ENCODE measurements around the gene EFHD2. TPM values are rescaled to one million over a fixed set of nuclear protein-coding genes. Genes with fewer than 3 reads are reported as not detected.

The EFHD2 gene
- polyA plus RNA-seq, 3 donors = 314 to 329 (median 323) TPM

DNA sequence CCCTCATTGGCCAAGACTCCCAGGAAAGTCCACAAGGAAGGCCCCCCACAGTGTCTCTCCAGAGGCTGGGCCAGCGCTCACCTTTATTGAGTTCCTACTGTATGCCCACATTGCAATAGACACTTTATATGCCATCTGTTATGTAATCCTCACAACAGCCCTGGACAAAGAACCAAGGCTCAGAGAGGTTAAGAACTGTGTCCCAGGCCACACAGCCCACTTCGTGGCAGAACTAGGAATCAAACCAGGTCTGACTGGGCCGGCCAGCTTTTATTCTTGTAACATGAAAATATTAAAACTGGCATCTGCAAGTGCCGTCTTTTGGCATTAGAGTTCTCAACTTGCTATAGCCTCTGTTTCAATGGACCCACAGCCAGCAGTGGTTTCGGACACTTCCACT is 33.1 kb downstream of the EFHD2 start:
- Histone ChIP-seq H3K4me3 (replicated peaks in 1 of 3; ENCODE audit: low read depth in 2 of 3, low read length in 3 of 3) (no peak overlapping the region), H3K4me1 (ENCODE audit: control insufficient read depth in 1 of 2, insufficient read depth in 2 of 2, low read length in 2 of 2) (no peaks in the 10 kb centered on the region), H3K4me2 (replicated peaks; ENCODE audit: extremely low read depth, low read length, poor library complexity, severe bottlenecking) (no peak overlapping the region), H3K9me3 (replicated peaks in 1 of 2; ENCODE audit: control insufficient read depth in 1 of 2, insufficient read depth in 1 of 2, low read length in 2 of 2) (no peaks in the 10 kb centered on the region), H3K36me3 (replicated peaks in 1 of 2; ENCODE audit: control insufficient read depth in 1 of 2, insufficient read depth in 2 of 2, low read length in 2 of 2) (no peaks in the 10 kb centered on the region), H3K79me2 (ENCODE audit: insufficient read depth, low read length) (no peaks in the 10 kb centered on the region), H2AFZ (ENCODE audit: insufficient read depth, low read depth, low read length, poor library complexity, severe bottlenecking) (no peak overlapping the region), H3K27me3 (ENCODE audit: control insufficient read depth in 2 of 2, insufficient read depth in 2 of 2, low read length in 2 of 2) (peaks cover 0 to 13% of the 10 kb centered on the region in 2 donors), H3K27ac (ENCODE audit: low read depth in 1 of 2, low read length in 2 of 2) (no peak overlapping the region), H4K20me1 (ENCODE audit: insufficient read depth, low read length) (no peaks in the 10 kb centered on the region), H3K9ac (ENCODE audit: insufficient read depth, low read length, poor library complexity, severe bottlenecking) (no peak overlapping the region)
- no peaks in the 10 kb centered on the region for H3K9me3 Mint-ChIP-seq
- H3K4me3 Mint-ChIP-seq = no peak overlapping the region
- WGBS (ENCODE audit: insufficient coverage) = 91% methylated on average over 4 of the region's 5 CpGs
- TF ChIP-seq, protein P1, sequence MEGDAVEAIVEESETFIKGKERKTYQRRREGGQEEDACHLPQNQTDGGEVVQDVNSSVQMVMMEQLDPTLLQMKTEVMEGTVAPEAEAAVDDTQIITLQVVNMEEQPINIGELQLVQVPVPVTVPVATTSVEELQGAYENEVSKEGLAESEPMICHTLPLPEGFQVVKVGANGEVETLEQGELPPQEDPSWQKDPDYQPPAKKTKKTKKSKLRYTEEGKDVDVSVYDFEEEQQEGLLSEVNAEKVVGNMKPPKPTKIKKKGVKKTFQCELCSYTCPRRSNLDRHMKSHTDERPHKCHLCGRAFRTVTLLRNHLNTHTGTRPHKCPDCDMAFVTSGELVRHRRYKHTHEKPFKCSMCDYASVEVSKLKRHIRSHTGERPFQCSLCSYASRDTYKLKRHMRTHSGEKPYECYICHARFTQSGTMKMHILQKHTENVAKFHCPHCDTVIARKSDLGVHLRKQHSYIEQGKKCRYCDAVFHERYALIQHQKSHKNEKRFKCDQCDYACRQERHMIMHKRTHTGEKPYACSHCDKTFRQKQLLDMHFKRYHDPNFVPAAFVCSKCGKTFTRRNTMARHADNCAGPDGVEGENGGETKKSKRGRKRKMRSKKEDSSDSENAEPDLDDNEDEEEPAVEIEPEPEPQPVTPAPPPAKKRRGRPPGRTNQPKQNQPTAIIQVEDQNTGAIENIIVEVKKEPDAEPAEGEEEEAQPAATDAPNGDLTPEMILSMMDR (IDR thresholded peaks at IDR 0.05) = no peak
- DNase-seq = no peak
- intact Hi-C loops (cut with micrococcal nuclease) = no loop called here
- no peak overlapping the region for H3K27ac Mint-ChIP-seq
- no peaks in the 10 kb centered on the region for H3K4me1 Mint-ChIP-seq
- H3K27me3 Mint-ChIP-seq (ENCODE audit: low read depth in 3 of 3) = peaks cover 2 to 24% (median 14%) of the 10 kb centered on the region in 3 donors
- H3K36me3 Mint-ChIP-seq = no peaks in the 10 kb centered on the region

DNA sequence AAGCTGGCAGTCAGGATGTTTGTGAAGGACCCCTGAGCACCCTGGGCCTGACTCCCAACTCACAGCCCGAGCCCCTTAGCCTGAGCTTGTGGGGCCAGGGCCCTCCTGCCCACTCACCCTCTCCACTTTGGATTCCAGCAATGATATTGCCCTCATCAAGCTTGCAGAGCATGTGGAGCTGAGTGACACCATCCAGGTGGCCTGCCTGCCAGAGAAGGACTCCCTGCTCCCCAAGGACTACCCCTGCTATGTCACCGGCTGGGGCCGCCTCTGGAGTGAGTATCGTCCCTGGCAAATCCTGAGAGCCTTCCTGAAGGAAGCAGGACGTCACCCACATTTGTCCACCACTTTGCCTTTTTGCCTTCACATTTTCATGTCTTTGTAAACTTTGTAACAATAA is 33.6 kb downstream of the EFHD2 start:
- Histone ChIP-seq H3K9ac (ENCODE audit: insufficient read depth, low read length, poor library complexity, severe bottlenecking) (no peak overlapping the region), H3K27ac (ENCODE audit: low read depth in 1 of 2, low read length in 2 of 2) (no peak overlapping the region), H4K20me1 (ENCODE audit: insufficient read depth, low read length) (no peaks in the 10 kb centered on the region), H3K4me3 (replicated peaks in 1 of 3; ENCODE audit: low read depth in 2 of 3, low read length in 3 of 3) (no peak overlapping the region), H3K36me3 (replicated peaks in 1 of 2; ENCODE audit: control insufficient read depth in 1 of 2, insufficient read depth in 2 of 2, low read length in 2 of 2) (no peaks in the 10 kb centered on the region), H3K4me1 (ENCODE audit: control insufficient read depth in 1 of 2, insufficient read depth in 2 of 2, low read length in 2 of 2) (no peaks in the 10 kb centered on the region), H3K4me2 (replicated peaks; ENCODE audit: extremely low read depth, low read length, poor library complexity, severe bottlenecking) (no peak overlapping the region), H3K79me2 (ENCODE audit: insufficient read depth, low read length) (no peaks in the 10 kb centered on the region), H3K9me3 (replicated peaks in 1 of 2; ENCODE audit: control insufficient read depth in 1 of 2, insufficient read depth in 1 of 2, low read length in 2 of 2) (no peaks in the 10 kb centered on the region), H2AFZ (ENCODE audit: insufficient read depth, low read depth, low read length, poor library complexity, severe bottlenecking) (no peak overlapping the region), H3K27me3 (ENCODE audit: control insufficient read depth in 2 of 2, insufficient read depth in 2 of 2, low read length in 2 of 2) (peaks cover 0 to 13% of the 10 kb centered on the region in 2 donors)
- Mint-ChIP-seq H3K4me3 (no peak overlapping the region), H3K9me3 (no peaks in the 10 kb centered on the region), H3K4me1 (no peaks in the 10 kb centered on the region), H3K36me3 (no peaks in the 10 kb centered on the region), H3K27ac (no peak overlapping the region), H3K27me3 (ENCODE audit: low read depth in 3 of 3) (peaks cover 2 to 24% (median 15%) of the 10 kb centered on the region in 3 donors)
- TF ChIP-seq, protein P1 (IDR thresholded peaks at IDR 0.05) = no peak
- intact Hi-C loops (cut with micrococcal nuclease) = no loop called here
- 98% methylated on average over 4 of the region's 5 CpGs for WGBS (ENCODE audit: insufficient coverage)
- DNase-seq = no peak
